Stimulated activated CD4-positive, alpha-beta T cell treated with anti-CD3 and anti-CD28 coated beads, Interleukin-4, amount 100 ng/mL, for 4 hours (primary cell): Measurements from ENCODE around the gene CNOT2.
"Not testable (repeated sequence)": the region's sequence is repeated elsewhere in the genome, so short reads cannot be mapped to it uniquely, and the experiment has no call there.

Source experiments
- DNase-seq, 2 experiments: peaks; one replicate each; pipeline ENCODE4 v3.0.0-alpha.2; 2020

CNOT2 gene

GRCh38 chr12:70367258-70368141 is 124.3 kb downstream of the CNOT2 start:
- no peak for DNase-seq

- DNase-seq, result no peak
Observed at GRCh38 chr12:70372881-70373280, 129.6 kb downstream of the CNOT2 start.

- no peak for DNase-seq
Observed at GRCh38 chr12:70379846-70380245, 136.6 kb downstream of the CNOT2 start.

GRCh38 chr12:70383484-70383883 is 140.3 kb downstream of the CNOT2 start:
- no peak for DNase-seq

- DNase-seq, result no peak
Observed at GRCh38 chr12:70383886-70384285, 140.7 kb downstream of the CNOT2 start.

- no peak for DNase-seq
Observed at GRCh38 chr12:70386771-70387170, 143.5 kb downstream of the CNOT2 start.

GRCh38 chr12:70389678-70390077 is 146.4 kb downstream of the CNOT2 start:
- no peak for DNase-seq

GRCh38 chr12:70392631-70393030 is 149.4 kb downstream of the CNOT2 start:
- not testable (repeated sequence) for DNase-seq

- DNase-seq, result no peak
Observed at GRCh38 chr12:70393787-70394499, 150.7 kb downstream of the CNOT2 start.

- DNase-seq, result no peak
Observed at GRCh38 chr12:70398002-70398401, 154.8 kb downstream of the CNOT2 start.

- DNase-seq, result no peak
Observed at GRCh38 chr12:70398862-70399261, 155.6 kb downstream of the CNOT2 start.

- DNase-seq, result no peak
Observed at GRCh38 chr12:70399311-70399710, 156.1 kb downstream of the CNOT2 start.

- no peak for DNase-seq
Observed at GRCh38 chr12:70400124-70400523, 156.9 kb downstream of the CNOT2 start.

- no peak for DNase-seq
Observed at GRCh38 chr12:70402597-70402996, 159.4 kb downstream of the CNOT2 start.

- DNase-seq, result no peak
Observed at GRCh38 chr12:70403826-70404225, 160.6 kb downstream of the CNOT2 start.
